HCT116 (cell line): Measurements from ENCODE around the gene FOXD2.

Experiments used
- CTCF ChIP-seq, 3 experiments: fragments of 200-600 bp in 1 of 3; sonication (generic) in 1 of 3; IDR thresholded peaks in 2 of 3; conservative IDR thresholded peaks in 1 of 3; 2 replicates each; pipeline ENCODE4 v1.5.1; 2012 to 2017; ENCODE audit warnings: low read depth in 2 of 3, low read length in 2 of 3, antibody characterized with exemption in 1 of 3, borderline replicate concordance in 1 of 3, control low read depth in 1 of 3, mild to moderate bottlenecking in 1 of 3, mixed read lengths in 1 of 3, mixed run types in 1 of 3, moderate library complexity in 1 of 3; ENCODE audit not compliant: insufficient read depth in 1 of 3
- ELF1 ChIP-seq: IDR thresholded peaks from 2 replicates; pipeline ENCODE4 v1.6.1; 2012; ENCODE audit warnings: low read depth, borderline replicate concordance
- EZH2phosphoT487 ChIP-seq: fragments of 200-600 bp; IDR thresholded peaks from 2 replicates; pipeline ENCODE4 v1.6.1; 2018; ENCODE audit warnings: antibody characterized with exemption, borderline replicate concordance
- JUND ChIP-seq: IDR thresholded peaks from 2 replicates; pipeline ENCODE4 v1.6.1; 2012
- MAX ChIP-seq: IDR thresholded peaks from 2 replicates; pipeline ENCODE4 v1.6.1; 2012
- POLR2A ChIP-seq: IDR thresholded peaks from 2 replicates; pipeline ENCODE4 v1.7.0; 2011; ENCODE audit warnings: borderline replicate concordance; ENCODE audit not compliant: insufficient read depth, insufficient read length; ENCODE audit errors: extremely low read depth
- POLR2AphosphoS5 ChIP-seq: IDR thresholded peaks from 2 replicates; pipeline ENCODE4 v1.6.1; 2011; ENCODE audit warnings: mild to moderate bottlenecking, low read depth, low read length, moderate library complexity
- SRF ChIP-seq: IDR thresholded peaks from 2 replicates; pipeline ENCODE4 v1.6.1; 2012; ENCODE audit warnings: low read depth
- ZBTB33 ChIP-seq: IDR thresholded peaks from 2 replicates; pipeline ENCODE4 v1.6.1; 2011; ENCODE audit warnings: mild to moderate bottlenecking, low read length, moderate library complexity; ENCODE audit not compliant: insufficient replicate concordance; ENCODE audit errors: extremely low read depth
- ZFX ChIP-seq: fragments of 450-650 bp; IDR thresholded peaks from 2 replicates; pipeline ENCODE4 v1.6.1; 2017

GRCh38 chr1:47433477-47434050 is 4.3 kb upstream of the FOXD2 start:
- TF ChIP-seq JUND (no peak), EZH2phosphoT487 (no peak), CTCF (IDR thresholded peaks at IDR 0.05 in 2 of 3, conservative IDR thresholded peaks at IDR 0.05 in 1 of 3; ENCODE audit: borderline replicate concordance in 1 of 3, insufficient read depth in 1 of 3, low read depth in 2 of 3, low read length in 2 of 3) (no peak), POLR2AphosphoS5 (no peak), ZFX (no peak), SRF (no peak), POLR2A (no peak), ELF1 (no peak), ZBTB33 (no peak), MAX (no peak)
